ENCODE measurements around the gene DMKN. TPM values are rescaled to one million over a fixed set of nuclear protein-coding genes. Genes with fewer than 3 reads are reported as not detected.
A peak's percentile ranks its signal among the peaks of the same experiment; 100 is the strongest.

DMKN gene
- total RNA-seq, 1 experiment from 2014 or later = 19.6 TPM

GRCh38 chr19:35525873-35526272, 12.4 kb upstream of the DMKN start:
- no peak for DNase-seq (ENCODE audit: low spot score)

DNA sequence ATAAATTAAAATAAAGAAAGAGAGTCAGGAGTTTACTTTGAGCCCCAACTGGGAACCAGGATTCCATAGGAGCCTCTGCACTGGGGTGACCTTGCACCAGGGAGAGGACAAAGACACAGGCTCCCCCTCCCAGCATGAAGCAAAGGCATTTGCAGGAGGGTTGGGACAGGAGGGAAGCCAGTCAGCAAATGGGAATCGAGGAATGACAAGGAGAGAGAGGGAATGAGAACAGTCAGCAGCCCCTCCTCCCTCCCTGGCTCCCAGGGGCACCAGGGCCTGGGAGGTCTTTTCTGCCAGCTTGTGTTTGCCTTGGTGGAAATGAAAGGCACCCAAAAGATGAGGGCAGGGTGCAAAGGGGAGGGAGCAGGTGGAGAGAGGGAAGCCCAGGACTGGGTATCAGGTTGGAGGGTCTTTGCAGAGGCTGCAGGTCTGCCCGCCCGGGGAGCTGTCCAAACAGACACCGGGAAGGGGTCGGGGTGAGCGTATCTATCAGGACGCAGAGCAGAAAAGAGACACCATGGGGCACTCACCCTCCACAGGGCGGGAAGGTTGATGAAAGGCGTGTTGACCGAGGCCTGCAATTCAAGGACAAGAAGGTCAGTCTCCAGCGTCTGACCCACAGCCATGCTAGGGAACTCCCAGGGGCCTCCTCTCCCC, 10.9 kb upstream of the DMKN start:
- DNase-seq (ENCODE audit: low spot score) = no peak

DNA sequence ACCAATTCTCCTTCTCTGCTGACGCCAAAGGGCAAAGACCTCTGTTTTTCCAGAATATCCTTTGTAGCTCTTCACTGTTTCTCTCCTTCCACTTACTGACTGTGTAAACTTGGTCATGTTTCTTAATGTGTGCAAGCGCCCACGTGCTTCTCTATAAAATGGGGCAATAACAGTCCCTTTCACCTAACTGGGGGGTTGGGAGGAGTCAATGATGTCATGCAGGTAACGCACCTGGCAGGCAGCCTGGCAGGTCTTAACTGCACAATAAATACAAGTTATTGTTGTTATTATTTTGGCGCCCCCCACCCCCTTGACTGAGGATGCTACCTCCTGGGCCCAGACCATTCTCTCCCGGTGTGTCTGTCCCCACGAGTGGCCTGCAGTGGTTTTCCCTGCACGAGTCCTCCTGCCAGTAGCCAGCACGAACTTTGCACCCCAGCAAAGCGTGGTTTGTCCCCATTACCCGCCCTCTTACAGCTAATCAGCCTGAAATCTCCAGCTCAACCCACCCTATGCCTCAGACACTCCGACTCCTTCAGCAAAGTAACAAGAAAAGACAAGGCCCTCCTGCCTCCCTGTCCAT, 9.4 kb upstream of the DMKN start:
- DNase-seq (ENCODE audit: low spot score) = no peak

DNA sequence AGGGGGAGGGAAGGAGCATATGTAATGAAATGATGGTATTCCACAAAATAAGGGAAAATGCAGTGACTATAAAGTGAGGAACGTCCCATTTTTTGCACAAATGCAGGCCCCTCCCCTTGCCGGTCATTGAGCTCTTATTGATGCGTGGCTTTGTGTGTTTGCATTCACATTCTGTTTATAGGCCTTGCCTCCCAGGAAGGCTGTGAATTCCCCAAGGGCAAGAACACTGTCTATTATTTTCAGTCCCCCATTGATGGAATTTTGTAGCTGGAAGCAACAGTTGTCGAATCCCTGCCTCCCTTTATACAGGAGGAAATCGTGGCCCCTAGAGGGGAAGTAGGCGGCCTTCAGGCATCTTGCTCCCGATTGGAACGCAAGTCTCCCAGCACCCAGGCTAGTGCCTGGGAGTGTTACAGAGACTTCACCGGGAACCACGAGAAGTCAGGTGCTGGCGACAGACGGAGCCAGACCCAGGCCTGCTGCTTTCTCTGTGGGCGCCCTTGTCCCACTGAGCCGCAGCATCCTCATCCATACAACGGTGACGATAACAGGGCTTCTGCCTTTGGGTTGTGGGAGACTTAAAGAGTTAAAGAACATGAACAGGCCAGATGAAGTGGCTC, 7.8 kb upstream of the DMKN start:
- no peak for DNase-seq (ENCODE audit: low spot score)

- DNase-seq (ENCODE audit: low spot score) = no peak
These were observed 5.8 kb upstream of the DMKN start for GRCh38 chr19:35519291-35519690.

- DNase-seq (ENCODE audit: low spot score) = peak; percentile 89
These were observed 4.9 kb upstream of the DMKN start for GRCh38 chr19:35518313-35518712.

GRCh38 chr19:35517342-35517741, 3.9 kb upstream of the DMKN start:
- DNase-seq (ENCODE audit: low spot score) = no peak

GRCh38 chr19:35516310-35516709, 2.9 kb upstream of the DMKN start:
- no peak for DNase-seq (ENCODE audit: low spot score)

DNA sequence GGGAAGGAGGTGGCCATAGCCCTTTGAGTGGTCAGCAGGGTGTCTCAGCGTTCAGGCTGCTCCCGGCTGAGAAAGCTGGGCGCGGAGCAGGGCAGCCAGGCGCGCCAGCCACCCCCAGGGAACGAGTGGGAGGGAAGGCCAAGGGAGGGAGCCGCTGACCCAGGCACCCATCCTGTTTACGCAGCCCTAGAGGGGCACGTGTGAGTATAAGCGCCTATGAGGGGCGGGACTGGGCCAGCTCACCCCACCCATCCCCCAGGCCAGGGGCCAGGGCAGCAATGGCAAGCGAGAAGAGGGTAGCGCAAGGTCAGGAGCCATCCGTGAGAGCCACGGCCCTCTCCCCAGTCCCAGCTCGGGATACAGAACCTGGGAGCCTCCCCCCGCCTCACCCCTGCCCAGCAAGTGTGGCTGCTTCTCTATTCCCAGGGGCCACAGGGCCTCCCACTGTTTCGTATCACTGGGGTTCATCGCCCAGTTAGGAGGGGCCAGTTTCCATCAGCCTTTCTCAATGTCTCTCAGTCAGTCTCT, 897 bp upstream of the DMKN start:
- no peak for DNase-seq (ENCODE audit: low spot score)

DNA sequence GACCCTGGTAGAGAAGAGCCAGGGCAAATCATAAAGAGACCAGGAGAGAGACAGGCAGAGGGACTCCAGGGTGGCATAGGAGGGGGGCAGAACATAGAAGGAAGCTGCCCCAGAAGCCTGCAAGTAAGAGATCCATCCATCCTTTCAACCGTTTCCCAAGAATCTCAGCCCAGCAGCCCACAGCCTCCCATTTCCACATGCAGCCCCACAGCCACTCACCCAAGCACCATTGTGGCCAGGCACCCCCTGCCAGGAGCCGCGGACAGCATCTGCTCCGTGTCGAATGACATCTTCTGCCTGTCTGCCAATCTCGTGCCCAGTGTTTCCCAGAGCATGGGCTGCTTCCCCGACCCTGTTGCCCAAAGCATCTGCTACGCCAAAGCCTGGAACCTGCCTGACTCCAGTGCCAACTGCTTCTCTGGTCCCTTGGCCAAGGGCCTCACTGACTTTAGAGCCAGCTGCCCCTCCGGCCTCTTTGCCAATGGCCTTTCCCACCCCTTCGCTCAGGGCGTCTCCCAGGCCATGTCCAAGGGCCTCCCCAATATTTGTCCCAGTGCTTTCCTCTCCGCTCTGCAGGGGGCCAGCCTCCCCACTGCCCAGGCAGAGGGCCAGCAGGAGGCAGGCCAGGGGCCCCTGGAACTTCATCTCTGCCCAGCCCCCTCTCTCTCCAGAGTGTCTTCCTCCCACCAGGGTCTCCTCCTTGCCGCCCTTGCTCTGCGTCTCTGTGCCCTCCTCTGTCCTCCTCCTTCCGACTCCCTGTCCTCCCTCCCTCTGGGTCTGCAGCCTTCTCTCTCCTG, 420 bp downstream of the DMKN start:
- no peak for DNase-seq (ENCODE audit: low spot score)

GRCh38 chr19:35511337-35511736, 2.1 kb downstream of the DMKN start:
- DNase-seq (ENCODE audit: low spot score) = no peak

- no peak for DNase-seq (ENCODE audit: low spot score)
These were observed 2.9 kb downstream of the DMKN start for GRCh38 chr19:35510626-35510964.

DNA sequence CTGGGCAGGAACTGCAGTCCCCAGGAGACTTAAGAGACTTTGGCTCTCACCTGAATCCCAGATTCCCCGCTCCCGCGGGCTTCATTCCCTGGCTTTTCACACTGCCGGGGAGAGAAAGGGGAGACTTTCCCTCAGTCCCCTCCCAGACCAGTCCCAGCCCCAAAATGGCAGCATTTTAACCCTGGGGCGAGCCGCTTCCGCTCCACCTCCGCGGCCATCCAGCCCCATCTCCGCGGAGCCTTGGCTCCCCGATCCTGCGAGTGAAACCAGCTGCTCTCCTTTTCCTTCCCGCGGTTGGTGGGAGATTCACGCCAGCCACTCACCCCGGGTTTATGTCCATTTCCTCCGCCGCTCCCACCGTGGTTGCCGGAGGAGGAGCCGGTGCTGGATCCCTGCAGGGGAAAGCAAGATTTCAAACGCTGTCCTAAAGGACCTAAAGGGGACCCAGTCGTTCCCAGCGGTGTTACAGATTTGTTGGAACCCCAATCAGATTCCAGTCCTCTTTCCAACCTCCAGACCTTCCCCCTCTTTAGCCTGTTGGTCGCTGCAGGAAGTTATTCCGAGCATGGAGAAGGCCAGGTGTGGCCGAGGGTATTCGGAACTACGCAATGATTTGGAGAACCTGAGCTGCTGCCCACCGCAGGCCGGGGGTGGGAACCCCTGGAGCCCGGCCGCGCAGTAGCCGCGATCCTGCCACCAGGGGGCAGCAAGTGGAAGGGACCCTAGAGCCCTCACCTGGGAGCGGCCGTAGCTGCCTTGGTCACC, 3.4 kb downstream of the DMKN start:
- DNase-seq (ENCODE audit: low spot score) = peak; percentile 69

- DNase-seq (ENCODE audit: low spot score) = no peak
These were observed 4.3 kb downstream of the DMKN start for GRCh38 chr19:35509018-35509652.

DNA sequence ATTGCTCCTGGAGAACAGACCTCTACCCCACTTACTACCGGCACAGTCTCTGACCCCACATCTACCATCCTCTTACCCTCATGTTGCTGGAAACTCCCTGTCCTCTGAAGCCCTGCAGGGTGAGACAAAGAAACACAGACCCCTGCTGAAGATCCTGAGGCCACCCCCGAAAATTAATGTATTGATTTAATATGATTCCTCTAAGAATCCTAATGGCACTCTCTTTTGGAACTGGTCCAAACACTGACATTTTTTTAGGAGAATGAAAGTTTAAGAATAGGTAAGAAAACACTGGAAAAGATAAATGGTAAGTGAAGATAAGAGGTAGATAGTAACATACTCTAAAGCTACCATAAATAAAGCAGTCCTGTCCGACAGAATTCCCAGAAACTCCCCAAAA, 5.3 kb downstream of the DMKN start:
- no peak for DNase-seq (ENCODE audit: low spot score)

- no peak for DNase-seq (ENCODE audit: low spot score)
These were observed 5.9 kb downstream of the DMKN start for GRCh38 chr19:35507561-35507960.

GRCh38 chr19:35506011-35506410, 7.4 kb downstream of the DMKN start:
- no peak for DNase-seq (ENCODE audit: low spot score)

DNA sequence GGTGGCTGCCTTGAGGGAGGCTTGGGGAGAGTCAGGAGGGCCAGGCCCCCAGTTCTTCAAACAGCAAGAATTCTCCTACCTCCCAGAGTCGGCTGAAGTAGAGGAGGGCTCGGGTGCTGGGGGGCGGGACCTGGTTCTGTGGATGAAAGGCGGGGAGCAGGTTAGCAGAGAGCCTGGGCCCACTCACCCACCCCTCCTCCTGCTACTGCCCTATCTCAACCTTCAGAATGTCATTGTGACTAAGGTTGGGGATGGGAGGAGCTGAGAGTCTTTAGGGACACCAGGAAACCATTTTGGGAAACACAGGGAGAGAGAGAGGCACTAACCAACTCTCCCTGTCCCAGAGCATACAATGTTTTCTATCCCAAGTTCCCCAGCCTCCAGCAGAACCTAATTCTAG, 10.7 kb downstream of the DMKN start:
- no peak for DNase-seq (ENCODE audit: low spot score)

DNA sequence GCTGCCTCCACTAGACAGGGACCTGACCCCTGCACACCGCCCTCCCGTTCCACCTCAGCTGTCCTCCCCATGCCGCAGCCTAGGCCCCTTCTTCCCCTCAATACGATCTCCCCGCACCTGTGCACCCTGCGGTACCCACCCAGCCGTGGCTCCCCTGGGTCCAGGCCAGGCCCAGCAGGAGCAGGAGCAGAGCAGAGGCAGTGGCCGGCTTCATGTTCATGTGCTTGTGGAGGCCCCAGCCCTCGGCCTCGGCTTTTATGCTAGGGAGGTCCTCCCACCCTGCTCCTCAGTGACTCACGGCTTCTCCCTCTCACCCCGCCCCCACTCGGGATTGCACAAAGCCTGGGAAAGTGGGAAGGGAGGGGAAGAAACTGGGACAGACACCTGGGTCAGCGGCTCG, 11.8 kb downstream of the DMKN start:
- no peak for DNase-seq (ENCODE audit: low spot score)

- DNase-seq (ENCODE audit: low spot score) = no peak
These were observed 12.8 kb downstream of the DMKN start for GRCh38 chr19:35500611-35501010.

- no peak for DNase-seq (ENCODE audit: low spot score)
These were observed 14.4 kb downstream of the DMKN start for GRCh38 chr19:35498984-35499527.

All from H4 (cell line).